ENCODE measurements around the gene RNU1-4. TPM values are rescaled to one million over a fixed set of nuclear protein-coding genes. Genes with fewer than 3 reads are reported as not detected.
A peak's percentile ranks its signal among the peaks of the same experiment; 100 is the strongest.
"Not testable (repeated sequence)": the region's sequence is repeated elsewhere in the genome, so short reads cannot be mapped to it uniquely, and the experiment has no call there.

RNU1-4 gene
- total and polyA plus RNA-seq, 3 donors from 2014 or later: under 0.01 to 18.9 (median under 0.01) TPM

DNA sequence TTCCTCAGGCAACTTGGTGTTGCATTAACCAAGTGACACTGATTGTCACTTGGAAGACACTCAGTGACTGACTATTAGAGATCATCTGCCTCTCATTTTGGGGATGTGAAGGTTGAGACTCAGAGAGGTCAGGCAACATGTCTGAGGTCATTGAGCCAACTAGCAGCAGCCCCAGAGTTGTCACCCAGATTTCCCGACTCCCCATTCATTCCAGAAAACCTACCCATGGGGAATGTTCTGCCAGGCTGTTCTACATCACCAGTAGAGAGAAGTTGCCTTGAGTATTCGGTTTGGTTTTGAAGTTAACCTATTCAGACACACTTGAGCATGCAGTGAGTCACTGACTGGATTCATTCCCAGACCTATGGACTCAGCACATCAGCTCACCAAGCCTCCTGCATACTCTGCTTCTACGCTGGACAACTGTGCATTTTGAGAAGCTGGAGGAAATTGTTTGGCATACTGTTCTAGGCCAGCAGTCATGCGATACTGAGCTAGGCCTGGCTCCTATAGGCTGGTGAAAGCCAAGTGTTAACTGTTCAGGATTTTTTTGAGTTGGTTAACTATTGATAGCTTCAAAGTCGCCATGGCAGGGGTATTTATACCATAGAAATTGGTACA is 29.9 kb downstream of the RNU1-4 start:
- H3K27me3 ChIP-seq; DNase-seq; H3K4me1 ChIP-seq; intact Hi-C loops (cut with DNase I; ENCODE audit: low total_unique reads); H3K36me3 ChIP-seq (ENCODE audit: low read depth, missing control alignments); H3K9me3 ChIP-seq; H3K27ac ChIP-seq; H3K4me3 ChIP-seq: not testable (repeated sequence)
- WGBS, 2 donors: 91 to 92% methylated on average over 5 of the region's 5 CpGs

DNA sequence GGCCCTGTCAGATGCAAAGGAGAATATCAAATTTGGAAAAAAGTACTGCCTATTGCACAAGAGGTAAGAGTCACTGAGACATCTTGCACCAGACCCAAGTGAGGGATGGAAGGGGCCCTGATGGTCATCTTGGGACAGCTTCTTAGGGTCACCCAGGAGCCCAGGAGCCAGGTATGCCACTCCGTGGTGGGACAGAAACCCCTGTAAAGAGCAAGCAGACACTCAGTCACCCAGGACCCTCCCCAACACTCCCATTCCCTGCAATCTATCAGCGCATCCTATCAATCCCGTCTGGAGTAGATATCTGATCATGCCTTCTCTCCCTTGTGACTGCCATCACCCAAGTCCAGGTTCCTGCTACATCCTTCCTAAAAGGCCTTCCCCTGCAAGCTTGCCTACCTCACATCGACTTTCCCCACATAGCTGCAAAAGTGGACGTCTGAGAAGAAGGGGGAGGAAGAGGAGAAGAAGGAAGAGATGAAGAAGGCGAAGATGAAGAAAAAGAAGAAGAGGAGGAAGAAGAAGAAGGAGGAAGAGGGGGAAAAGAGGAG is 30.7 kb downstream of the RNU1-4 start:
- 73 to 86% methylated on average over 3 to 6 of the region's 6 CpGs for WGBS, 2 donors
- H3K4me3 ChIP-seq; H3K36me3 ChIP-seq (ENCODE audit: low read depth, missing control alignments); H3K27me3 ChIP-seq; H3K27ac ChIP-seq; DNase-seq; intact Hi-C loops (cut with DNase I; ENCODE audit: low total_unique reads); H3K9me3 ChIP-seq; H3K4me1 ChIP-seq: not testable (repeated sequence)

DNA sequence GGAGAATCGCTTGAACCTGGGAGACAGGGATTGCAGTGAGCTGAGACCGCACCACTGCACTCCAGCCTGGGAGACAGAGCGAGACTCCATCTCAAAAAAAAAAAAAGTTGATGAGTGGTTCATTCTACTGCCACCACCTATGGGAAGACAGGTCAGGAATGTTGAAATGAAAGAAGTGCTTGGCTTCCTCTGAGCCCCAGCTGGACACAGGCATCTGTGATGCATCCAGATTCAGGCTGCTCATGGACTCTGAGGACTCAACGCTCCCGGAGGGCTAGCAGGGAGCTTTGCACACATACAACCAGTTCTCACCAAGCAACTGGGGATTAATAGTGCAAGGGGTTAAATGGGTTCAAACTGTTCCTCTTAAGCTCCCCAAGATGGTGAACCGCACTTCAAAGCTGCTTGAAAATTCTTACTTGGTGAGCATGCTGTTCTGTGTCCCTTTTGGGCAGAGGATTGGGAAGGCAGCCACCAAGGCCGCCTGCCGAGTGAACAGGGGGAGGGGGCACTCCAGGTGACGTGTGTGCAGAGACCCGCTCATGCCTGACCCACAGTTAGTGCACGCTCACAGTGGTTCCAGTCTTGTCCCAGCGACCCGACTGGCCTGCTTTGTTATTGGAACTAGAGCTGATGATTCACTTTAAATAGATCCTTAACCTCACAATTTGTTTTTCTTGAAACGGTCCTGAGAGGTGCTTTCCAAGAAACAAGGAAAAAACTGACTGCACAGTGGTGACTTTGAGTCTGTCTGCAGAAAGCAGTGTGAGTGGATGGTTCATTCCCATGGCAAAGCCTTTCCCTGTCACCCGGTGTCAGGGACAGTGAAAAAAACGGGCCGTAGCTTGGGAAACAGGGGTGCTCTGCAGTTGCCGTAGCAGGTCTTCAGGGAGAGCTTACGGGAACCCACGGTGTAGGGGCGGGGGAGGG is 32.2 kb downstream of the RNU1-4 start:
- 48 to 55% methylated on average over 12 to 13 of the region's 21 CpGs for WGBS, 2 donors
- DNase-seq: peak; percentile 43
- H3K27ac ChIP-seq; intact Hi-C loops (cut with DNase I; ENCODE audit: low total_unique reads); H3K4me1 ChIP-seq; H3K4me3 ChIP-seq; H3K9me3 ChIP-seq; H3K27me3 ChIP-seq; H3K36me3 ChIP-seq (ENCODE audit: low read depth, missing control alignments): not testable (repeated sequence)

DNA sequence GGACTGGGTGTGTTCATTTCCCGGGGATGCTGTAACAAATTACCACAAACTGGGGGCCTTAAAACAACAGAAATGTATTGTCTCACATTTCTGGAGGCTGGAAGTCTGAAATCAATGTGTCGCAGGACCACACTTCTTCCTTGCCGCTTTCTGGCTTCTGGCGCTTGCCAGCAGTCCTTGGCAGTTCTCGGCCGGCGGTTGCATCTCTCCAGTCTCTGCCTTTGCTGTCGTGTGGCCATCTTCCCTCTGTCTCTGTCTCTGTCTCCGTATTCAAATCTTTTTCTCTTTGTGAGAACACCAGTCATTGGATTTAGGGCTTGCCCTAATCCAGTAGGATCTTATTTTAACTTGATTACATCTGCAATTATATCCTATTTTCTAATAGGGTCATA is 32.9 kb downstream of the RNU1-4 start:
- H3K27me3 ChIP-seq; DNase-seq; H3K9me3 ChIP-seq; H3K27ac ChIP-seq; H3K4me3 ChIP-seq; H3K36me3 ChIP-seq (ENCODE audit: low read depth, missing control alignments); H3K4me1 ChIP-seq; intact Hi-C loops (cut with DNase I; ENCODE audit: low total_unique reads): not testable (repeated sequence)
- WGBS, 2 donors: 53 to 62% methylated on average over 8 of the region's 9 CpGs

DNA sequence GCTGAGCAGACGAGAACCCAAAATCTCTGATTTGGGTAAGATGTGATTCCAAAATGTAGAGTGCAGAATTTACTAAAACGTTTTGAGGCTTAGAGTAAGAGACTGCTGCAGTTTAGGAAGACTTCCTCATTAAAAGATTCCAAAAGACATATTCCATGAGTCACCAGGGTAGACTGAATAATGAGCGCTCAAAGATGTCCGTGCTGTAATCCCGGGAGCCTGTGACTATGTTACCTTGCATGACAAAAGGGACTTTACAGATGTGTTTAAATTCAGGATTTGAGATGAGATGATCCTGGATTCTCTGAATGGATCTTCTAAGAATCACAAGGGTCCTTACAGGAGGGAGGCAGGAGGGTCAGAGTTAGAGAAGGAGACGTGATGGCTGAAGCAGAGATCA is 33.4 kb downstream of the RNU1-4 start:
- H3K27me3 ChIP-seq; H3K36me3 ChIP-seq (ENCODE audit: low read depth, missing control alignments); H3K9me3 ChIP-seq; DNase-seq; H3K4me3 ChIP-seq; intact Hi-C loops (cut with DNase I; ENCODE audit: low total_unique reads); H3K27ac ChIP-seq; H3K4me1 ChIP-seq: not testable (repeated sequence)
- 50 to 62% methylated on average over 3 of the region's 6 CpGs for WGBS, 2 donors

DNA sequence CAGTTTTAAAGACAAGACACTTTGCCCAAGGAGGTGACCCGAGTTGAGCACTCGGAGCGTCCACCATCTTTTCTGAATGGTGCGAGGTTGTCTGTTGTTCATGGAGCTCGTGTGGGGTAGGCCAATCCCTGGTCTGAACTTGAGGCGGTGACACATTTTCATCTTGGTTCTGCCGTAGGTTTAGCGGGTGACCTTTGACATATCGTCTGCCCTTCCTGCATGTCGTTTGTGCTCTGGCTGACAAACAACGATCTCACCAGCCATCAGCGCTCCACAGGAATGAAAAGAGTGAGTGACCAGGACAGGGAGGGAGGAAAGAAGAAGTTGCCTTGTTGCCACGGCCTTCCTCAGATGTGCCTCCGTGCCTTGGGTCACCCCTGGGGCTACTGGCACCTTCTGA is 34.5 kb downstream of the RNU1-4 start:
- H3K4me1 ChIP-seq; H3K27ac ChIP-seq; intact Hi-C loops (cut with DNase I; ENCODE audit: low total_unique reads); DNase-seq; H3K9me3 ChIP-seq; H3K27me3 ChIP-seq; H3K36me3 ChIP-seq (ENCODE audit: low read depth, missing control alignments); H3K4me3 ChIP-seq: not testable (repeated sequence)
- WGBS, 2 donors: 86% methylated on average over 9 of the region's 14 CpGs; no CpG with 5 or more reads in 1 of the 2 donors

DNA sequence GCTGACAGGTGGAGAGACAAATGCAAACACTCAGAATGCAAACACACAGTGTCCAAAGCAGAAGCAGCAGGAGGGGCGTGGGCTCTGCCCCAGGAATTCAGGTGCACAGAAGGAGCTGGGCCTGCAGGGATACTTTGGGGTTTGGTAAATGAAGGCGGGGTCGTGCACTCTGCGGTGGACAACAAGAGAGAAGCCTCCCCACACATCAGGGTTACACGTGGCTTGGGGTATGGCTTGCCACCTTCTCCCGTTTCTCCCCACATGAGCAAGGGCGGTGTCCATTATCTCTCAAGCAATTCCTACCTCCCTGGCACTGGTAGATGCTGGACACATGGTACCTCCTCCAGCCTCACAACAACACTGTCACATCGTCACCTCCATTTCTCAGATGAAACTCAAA is 35.0 kb downstream of the RNU1-4 start:
- H3K4me3 ChIP-seq; H3K9me3 ChIP-seq; H3K4me1 ChIP-seq; H3K27me3 ChIP-seq; H3K27ac ChIP-seq; DNase-seq; intact Hi-C loops (cut with DNase I; ENCODE audit: low total_unique reads); H3K36me3 ChIP-seq (ENCODE audit: low read depth, missing control alignments): not testable (repeated sequence)
- WGBS, 2 donors: 90 to 97% methylated on average over 7 of the region's 8 CpGs

DNA sequence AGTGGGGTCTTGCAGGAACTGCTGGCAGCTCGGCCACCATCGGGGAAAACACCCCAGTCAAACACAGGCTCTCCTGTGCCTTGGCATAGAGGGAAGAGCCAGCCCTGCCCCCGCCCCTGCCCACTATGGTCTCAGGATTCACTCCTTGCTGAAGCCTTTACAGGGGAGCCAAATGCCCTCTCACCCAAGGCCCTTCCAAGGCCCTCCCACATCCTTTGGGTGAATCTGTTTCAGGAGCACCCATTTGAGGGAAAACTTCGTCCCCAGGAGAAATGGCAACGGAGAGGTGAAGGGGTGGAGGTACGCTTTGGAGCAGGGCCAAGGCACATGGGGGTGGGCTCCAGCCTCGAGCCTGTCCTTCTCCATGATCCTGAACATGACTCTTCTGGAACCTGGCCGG is 35.9 kb downstream of the RNU1-4 start:
- DNase-seq; H3K36me3 ChIP-seq (ENCODE audit: low read depth, missing control alignments); H3K27ac ChIP-seq; intact Hi-C loops (cut with DNase I; ENCODE audit: low total_unique reads); H3K4me3 ChIP-seq; H3K9me3 ChIP-seq; H3K27me3 ChIP-seq; H3K4me1 ChIP-seq: not testable (repeated sequence)
- 83 to 88% methylated on average over 1 to 6 of the region's 8 CpGs for WGBS, 2 donors

DNA sequence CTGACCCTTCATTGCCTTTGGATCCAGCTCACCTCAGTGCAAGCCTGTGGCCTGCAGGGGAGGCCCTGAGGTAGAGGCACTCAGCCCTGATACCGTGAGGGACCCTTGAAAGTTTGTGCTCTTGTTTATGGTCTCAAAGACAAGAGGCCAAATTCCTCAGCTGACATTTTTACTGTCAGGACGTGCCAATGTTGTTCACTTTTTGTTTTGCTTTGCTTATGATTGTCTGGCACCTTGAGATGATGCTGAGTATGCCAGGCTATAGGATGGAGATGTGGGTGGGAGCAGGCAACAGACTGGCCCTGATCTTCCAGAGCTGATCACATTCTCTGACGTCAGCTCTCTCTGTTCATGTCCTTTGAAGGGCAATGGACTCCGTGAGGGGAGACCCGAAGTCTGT is 36.5 kb downstream of the RNU1-4 start:
- intact Hi-C loops (cut with DNase I; ENCODE audit: low total_unique reads); H3K36me3 ChIP-seq (ENCODE audit: low read depth, missing control alignments); H3K4me3 ChIP-seq; H3K27ac ChIP-seq; H3K27me3 ChIP-seq; DNase-seq; H3K4me1 ChIP-seq; H3K9me3 ChIP-seq: not testable (repeated sequence)
- 84 to 85% methylated on average over 5 of the region's 5 CpGs for WGBS, 2 donors

DNA sequence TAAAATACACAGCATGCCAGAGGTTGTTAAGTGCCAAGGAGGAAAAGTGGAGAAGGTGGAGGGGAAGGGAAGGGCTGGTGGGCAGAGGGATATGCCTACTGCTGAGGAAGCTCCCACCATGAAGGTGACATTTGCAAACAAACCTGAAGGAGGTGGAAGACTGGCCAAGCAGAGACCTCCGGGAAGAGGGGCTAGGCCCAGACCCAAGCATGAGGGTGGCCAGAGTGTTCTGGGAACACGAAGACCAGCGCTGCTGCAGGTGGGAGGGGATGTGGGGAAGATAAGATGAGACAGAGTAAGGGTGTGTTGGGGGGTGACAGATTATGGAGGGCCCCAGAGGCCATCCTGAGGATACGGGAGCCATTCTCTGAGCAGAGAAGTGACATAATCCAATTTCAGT is 37.5 kb downstream of the RNU1-4 start:
- intact Hi-C loops (cut with DNase I; ENCODE audit: low total_unique reads); DNase-seq: not testable (repeated sequence)
- WGBS, 2 donors: 84 to 89% methylated on average over 4 of the region's 4 CpGs

DNA sequence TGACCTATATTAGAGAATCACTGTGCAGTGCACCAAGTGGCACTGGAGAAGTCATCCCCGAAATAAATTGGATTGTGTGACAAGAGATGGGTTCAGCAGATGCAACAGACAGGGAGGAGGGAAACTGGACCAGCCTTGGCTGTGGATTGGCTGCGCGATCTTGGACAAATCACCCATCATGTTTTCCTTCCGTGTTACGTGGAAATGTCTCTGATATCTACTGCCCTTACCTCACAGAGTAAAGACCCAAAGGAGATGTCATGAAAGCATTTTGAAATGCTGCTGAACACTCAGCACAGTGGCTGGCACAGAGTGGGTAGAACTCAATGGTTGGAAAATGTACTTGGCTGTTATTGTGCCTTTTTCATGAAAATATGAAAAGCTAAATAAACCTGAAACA is 39.2 kb downstream of the RNU1-4 start:
- H3K36me3 ChIP-seq (ENCODE audit: low read depth, missing control alignments); intact Hi-C loops (cut with DNase I; ENCODE audit: low total_unique reads); H3K4me3 ChIP-seq; DNase-seq; H3K9me3 ChIP-seq; H3K4me1 ChIP-seq; H3K27me3 ChIP-seq; H3K27ac ChIP-seq: not testable (repeated sequence)
- 85 to 88% methylated on average over 5 of the region's 5 CpGs for whole genome bisulfite sequencing, 2 donors

More for the DNA sequence above, 37.5 kb downstream of the RNU1-4 start:
- not testable (repeated sequence) for H3K27ac ChIP-seq; H3K36me3 ChIP-seq (ENCODE audit: low read depth, missing control alignments); H3K27me3 ChIP-seq; H3K4me3 ChIP-seq; H3K4me1 ChIP-seq; H3K9me3 ChIP-seq

DNA sequence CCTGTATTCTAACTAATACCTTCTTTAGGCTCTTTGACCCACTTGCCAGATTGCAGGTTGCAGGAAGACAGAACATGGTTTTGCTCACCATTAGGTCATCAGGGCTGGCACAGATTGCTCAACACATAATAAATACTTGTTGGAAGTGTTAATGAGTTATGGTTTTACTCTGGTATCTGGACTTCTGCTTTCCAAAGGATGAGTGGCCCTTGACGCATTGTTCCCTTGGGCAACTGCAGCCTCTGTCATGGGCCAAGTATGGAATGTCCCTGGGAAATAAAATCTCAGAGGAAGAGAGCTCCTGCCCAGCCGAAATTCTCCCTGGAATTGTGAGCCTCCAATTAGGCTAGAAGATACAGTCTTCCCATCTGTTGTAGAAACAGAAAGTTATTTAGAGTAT is 40.7 kb downstream of the RNU1-4 start:
- H3K27me3 ChIP-seq; H3K4me3 ChIP-seq; intact Hi-C loops (cut with DNase I; ENCODE audit: low total_unique reads); DNase-seq; H3K4me1 ChIP-seq; H3K9me3 ChIP-seq; H3K27ac ChIP-seq; H3K36me3 ChIP-seq (ENCODE audit: low read depth, missing control alignments): not testable (repeated sequence)
- WGBS, 2 donors: no CpG with 5 or more reads among the region's 2 CpGs

Measured in testis (tissue), 3 donors.